GM19463 (cell line): ENCODE results near the gene UBASH3B.
A peak's percentile ranks its signal among the peaks of the same experiment; 100 is the strongest.
"Not testable (repeated sequence)": the region's sequence is repeated elsewhere in the genome, so short reads cannot be mapped to it uniquely, and the experiment has no call there.

Experiments
- ATAC-seq: cut with Tn5 transposase; IDR thresholded peaks from one replicate; pipeline ENCODE4 v1.9.1; 2021; ENCODE audit warnings: mild to moderate bottlenecking, moderate library complexity; ENCODE audit not compliant: unreplicated experiment

Gene UBASH3B

GRCh38 chr11:122655527-122656072 lies at the start of gene UBASH3B:
UBASH3B (plus strand) TSS chr11:122655722; CDS start chr11:122656050, 328 bp downstream.
- ATAC-seq = peak; percentile 87

- ATAC-seq = not testable (repeated sequence)
These were observed 48.4 kb upstream of the UBASH3B start for GRCh38 chr11:122607162-122607561.

- no peak for ATAC-seq
These were observed 43.2 kb upstream of the UBASH3B start for GRCh38 chr11:122612123-122612824.

GRCh38 chr11:122616718-122617117 lies 38.8 kb upstream of the UBASH3B start:
- ATAC-seq = no peak

GRCh38 chr11:122617297-122617696 lies 38.2 kb upstream of the UBASH3B start:
- no peak for ATAC-seq

- no peak for ATAC-seq
These were observed 37.6 kb upstream of the UBASH3B start for GRCh38 chr11:122617926-122618325.

GRCh38 chr11:122618927-122619326 lies 36.6 kb upstream of the UBASH3B start:
- no peak for ATAC-seq

- ATAC-seq = no peak
These were observed 35.8 kb upstream of the UBASH3B start for GRCh38 chr11:122619757-122620156.

- not testable (repeated sequence) for ATAC-seq
These were observed 30.0 kb upstream of the UBASH3B start for GRCh38 chr11:122625501-122625900.

GRCh38 chr11:122625976-122626665 lies 29.4 kb upstream of the UBASH3B start:
- no peak for ATAC-seq

GRCh38 chr11:122627745-122628144 lies 27.8 kb upstream of the UBASH3B start:
- no peak for ATAC-seq

- no peak for ATAC-seq
These were observed 26.5 kb upstream of the UBASH3B start for GRCh38 chr11:122628810-122629555.

GRCh38 chr11:122632181-122632824 lies 23.2 kb upstream of the UBASH3B start:
- no peak for ATAC-seq

GRCh38 chr11:122633219-122633829 lies 22.2 kb upstream of the UBASH3B start:
- no peak for ATAC-seq

GRCh38 chr11:122634501-122634900 lies 21.0 kb upstream of the UBASH3B start:
- ATAC-seq = no peak

- ATAC-seq = no peak
These were observed 18.0 kb upstream of the UBASH3B start for GRCh38 chr11:122637541-122637940.

- ATAC-seq = no peak
These were observed 13.0 kb upstream of the UBASH3B start for GRCh38 chr11:122642472-122642922.

GRCh38 chr11:122642971-122643370 lies 12.6 kb upstream of the UBASH3B start:
- no peak for ATAC-seq

GRCh38 chr11:122645847-122646246 lies 9.7 kb upstream of the UBASH3B start:
- no peak for ATAC-seq
